H1 (cell line): Measurements from ENCODE around the gene WLS. TPM values are rescaled to one million over a fixed set of nuclear protein-coding genes. Genes with fewer than 3 reads are reported as not detected.

ENCODE experiments used
- CTCF ChIA-PET: fragments of 300-600 bp; sonication (Branson Sonifier 250); formaldehyde crosslinking; loops from one replicate; lab custom pipeline; 2021; ENCODE audit not compliant: partially characterized antibody; lab: Charles Lee
- POLR2A ChIA-PET: fragments of 300-600 bp; sonication (Branson Sonifier 250); formaldehyde crosslinking; loops from one replicate; lab custom pipeline; 2021; ENCODE audit warnings: inconsistent platforms; ENCODE audit not compliant: partially characterized antibody; lab: Charles Lee
- DNase-seq, 2 experiments: peaks; one replicate each; pipeline versions ENCODE4 v3.0.0 to v3.0.0-alpha.2; 2010 to 2022; ENCODE audit warnings: low spot score in 2 of 2, low read depth in 1 of 2, mixed read lengths in 1 of 2
- FAIRE-seq: peaks from 2 replicates; lab custom pipeline; 2011; peaks lifted over from hg19 to GRCh38; lab: Jason Lieb, UNC
- H2AFZ ChIP-seq: 2 replicates; pipeline ENCODE4 v1.8.1; 2012; ENCODE audit warnings: low read length, inconsistent platforms
- H2AK5ac ChIP-seq: 2 replicates; pipeline ENCODE4 v1.6.1; 2013; ENCODE audit warnings: low read depth, low read length
- H2BK120ac ChIP-seq: replicated peaks from 2 replicates; pipeline ENCODE3; 2013; ENCODE audit warnings: low read depth, low read length, inconsistent platforms
- H2BK12ac ChIP-seq: 2 replicates; pipeline ENCODE4 v1.6.1; 2013; ENCODE audit warnings: low read depth, low read length
- H2BK15ac ChIP-seq: 2 replicates; pipeline ENCODE4 v1.6.1; 2013; ENCODE audit warnings: low read length
- H2BK20ac ChIP-seq: 2 replicates; pipeline ENCODE4 v1.6.1; 2013; ENCODE audit warnings: low read length
- H2BK5ac ChIP-seq: 2 replicates; pipeline ENCODE4 v1.6.1; 2013; ENCODE audit warnings: low read depth, low read length
- H3K14ac ChIP-seq: 2 replicates; pipeline ENCODE4 v1.6.1; 2013; ENCODE audit warnings: inconsistent platforms; ENCODE audit not compliant: insufficient read length
- H3K18ac ChIP-seq: 2 replicates; pipeline ENCODE4 v1.6.1; 2013; ENCODE audit warnings: low read length; ENCODE audit errors: extremely low read depth
- H3K23ac ChIP-seq: 2 replicates; pipeline ENCODE4 v1.6.1; 2013; ENCODE audit warnings: inconsistent platforms; ENCODE audit not compliant: insufficient read length
- H3K23me2 ChIP-seq: 2 replicates; pipeline ENCODE4 v1.6.1; 2013; ENCODE audit warnings: low read depth, low read length
- H3K27ac ChIP-seq: 2 replicates; pipeline ENCODE4 v1.6.1; 2011; ENCODE audit warnings: low read depth, low read length, inconsistent platforms
- H3K27me3 ChIP-seq, 4 experiments: replicated peaks in 1 of 4; 1 replicate in 1 of 4; 2 replicates in 3 of 4; pipeline versions ENCODE4 v1.6.1 to v1.8.1; 2011 to 2013; ENCODE audit warnings: low read length in 3 of 4, mild to moderate bottlenecking in 3 of 4, inconsistent platforms in 2 of 4, mixed read lengths in 2 of 4, moderate library complexity in 1 of 4; ENCODE audit not compliant: control insufficient read depth in 3 of 4, insufficient read depth in 3 of 4; ENCODE audit errors: extremely low read depth in 1 of 4
- H3K36me3 ChIP-seq, 4 experiments: 2 replicates each; pipeline versions ENCODE4 v1.6.1 to v1.8.1; 2011 to 2013; ENCODE audit warnings: mild to moderate bottlenecking in 4 of 4, low read length in 3 of 4, moderate library complexity in 2 of 4, control low read depth in 1 of 4, inconsistent platforms in 1 of 4; ENCODE audit not compliant: insufficient read depth in 4 of 4, control insufficient read depth in 2 of 4
- H3K4ac ChIP-seq: replicated peaks from 2 replicates; pipeline ENCODE3; 2013; ENCODE audit warnings: low read length, low read depth, mixed read lengths, inconsistent platforms; ENCODE audit not compliant: insufficient read length
- H3K4me1 ChIP-seq, 4 experiments: replicated peaks in 1 of 4; 1 replicate in 1 of 4; 2 replicates in 3 of 4; pipeline versions ENCODE4 v1.6.1 to v1.8.1; 2011 to 2013; ENCODE audit warnings: low read length in 3 of 4, inconsistent platforms in 2 of 4, mixed read lengths in 1 of 4; ENCODE audit not compliant: insufficient read depth in 4 of 4, control insufficient read depth in 3 of 4
- H3K4me2 ChIP-seq, 2 experiments: 2 replicates each; pipeline versions ENCODE4 v1.6.1 to v1.8.1; 2011 to 2013; ENCODE audit warnings: low read depth in 2 of 2, low read length in 2 of 2, control low read depth in 1 of 2, inconsistent platforms in 1 of 2, mild to moderate bottlenecking in 1 of 2; ENCODE audit not compliant: insufficient read depth in 1 of 2
- H3K4me3 ChIP-seq, 4 experiments: fragments of 200-600, 300-600 bp in 1 of 4; sonication (generic), shearing (Covaris generic), sonication (Bioruptor Twin) in 1 of 4; 2 replicates each; pipeline versions ENCODE4 v1.5.1 to v1.8.1; 2011 to 2016; ENCODE audit warnings: low read length in 4 of 4, low read depth in 3 of 4, control low read depth in 2 of 4, inconsistent platforms in 2 of 4, mild to moderate bottlenecking in 2 of 4, mixed read lengths in 1 of 4, moderate library complexity in 1 of 4; ENCODE audit not compliant: insufficient read depth in 2 of 4; ENCODE audit errors: extremely low read depth in 1 of 4
- H3K56ac ChIP-seq: replicated peaks from 2 replicates; pipeline ENCODE3; 2013; ENCODE audit warnings: low read depth, mild to moderate bottlenecking, mixed read lengths, low read length, inconsistent platforms; ENCODE audit not compliant: insufficient read length
- H3K79me1 ChIP-seq: 2 replicates; pipeline ENCODE4 v1.6.1; 2013; ENCODE audit warnings: low read depth, low read length, control low read depth
- H3K79me2 ChIP-seq, 2 experiments: 2 replicates each; pipeline versions ENCODE4 v1.6.1 to v1.8.1; 2012 to 2013; ENCODE audit warnings: low read length in 2 of 2, mild to moderate bottlenecking in 2 of 2, inconsistent platforms in 1 of 2; ENCODE audit not compliant: insufficient read depth in 2 of 2, control insufficient read depth in 1 of 2
- H3K9ac ChIP-seq, 4 experiments: replicated peaks in 1 of 4; 1 replicate in 1 of 4; 2 replicates in 3 of 4; pipeline versions ENCODE4 v1.6.1 to v1.8.1; 2011 to 2013; ENCODE audit warnings: low read depth in 3 of 4, low read length in 3 of 4, control low read depth in 2 of 4, mild to moderate bottlenecking in 2 of 4, moderate library complexity in 2 of 4, inconsistent platforms in 1 of 4; ENCODE audit errors: extremely low read depth in 1 of 4
- H3K9me3 ChIP-seq, 2 experiments: 2 replicates each; pipeline versions ENCODE4 v1.6.1 to v1.8.1; 2012 to 2013; ENCODE audit warnings: mild to moderate bottlenecking in 2 of 2, moderate library complexity in 2 of 2, control low read depth in 1 of 2, inconsistent platforms in 1 of 2, low read depth in 1 of 2, low read length in 1 of 2, mixed read lengths in 1 of 2; ENCODE audit not compliant: insufficient read depth in 2 of 2
- H4K20me1 ChIP-seq, 2 experiments: replicated peaks in 1 of 2; 2 replicates each; pipeline versions ENCODE3 to v1.8.1; 2011 to 2013; ENCODE audit warnings: inconsistent platforms in 2 of 2, low read length in 2 of 2, mild to moderate bottlenecking in 1 of 2; ENCODE audit not compliant: insufficient read depth in 2 of 2, control insufficient read depth in 1 of 2
- H4K5ac ChIP-seq: 2 replicates; pipeline ENCODE4 v1.6.1; 2013; ENCODE audit warnings: low read length, low read depth, mixed read lengths, inconsistent platforms; ENCODE audit not compliant: insufficient read length
- H4K8ac ChIP-seq: 2 replicates; pipeline ENCODE4 v1.8.0; 2013; ENCODE audit warnings: mild to moderate bottlenecking, moderate library complexity, low read length, inconsistent platforms; ENCODE audit not compliant: insufficient read depth; ENCODE audit errors: extremely low read depth
- H4K91ac ChIP-seq: replicated peaks from 2 replicates; pipeline ENCODE3; 2013; ENCODE audit warnings: low read length, mixed read lengths, inconsistent platforms; ENCODE audit not compliant: insufficient read length
- ATF2 ChIP-seq: IDR thresholded peaks from 2 replicates; pipeline ENCODE4 v1.6.1; 2012; ENCODE audit warnings: low read length, inconsistent platforms
- BCL11A ChIP-seq, 2 experiments: IDR thresholded peaks; one replicate each; pipeline ENCODE4 v1.6.1; 2011; ENCODE audit warnings: low read depth in 2 of 2, low read length in 2 of 2, mild to moderate bottlenecking in 2 of 2
- GABPA ChIP-seq: IDR thresholded peaks from 2 replicates; pipeline ENCODE4 v1.6.1; 2011; ENCODE audit warnings: mild to moderate bottlenecking, low read length, moderate library complexity, borderline replicate concordance; ENCODE audit not compliant: insufficient read depth
- KDM1A ChIP-seq: fragments of 200-600, 300-600 bp; sonication (generic); IDR thresholded peaks from 2 replicates; pipeline ENCODE4 v1.7.1; 2016; ENCODE audit warnings: mild to moderate bottlenecking, low read length, borderline replicate concordance
- KDM4A ChIP-seq: IDR thresholded peaks from one replicate; pipeline ENCODE4 v1.7.1; 2012; ENCODE audit warnings: low read depth, mild to moderate bottlenecking, moderate library complexity, low read length, inconsistent platforms; ENCODE audit not compliant: severe bottlenecking
- NANOG ChIP-seq: IDR thresholded peaks from 2 replicates; pipeline ENCODE4 v1.6.1; 2011; ENCODE audit warnings: low read length, low read depth, mild to moderate bottlenecking, inconsistent platforms; ENCODE audit not compliant: insufficient read depth, poor library complexity, severe bottlenecking
- SIRT6 ChIP-seq: IDR thresholded peaks from one replicate; pipeline ENCODE4 v1.7.1; 2012; ENCODE audit warnings: low read length, inconsistent platforms
- TAF7 ChIP-seq: optimal IDR thresholded peaks from 2 replicates; pipeline ENCODE3; 2011; ENCODE audit warnings: low read depth, mild to moderate bottlenecking, inconsistent platforms, low read length, moderate library complexity, borderline replicate concordance
- TBP ChIP-seq: IDR thresholded peaks from 2 replicates; pipeline ENCODE4 v1.6.1; 2011; ENCODE audit warnings: low read depth, low read length, improper control_type of control experiment
- TEAD4 ChIP-seq: IDR thresholded peaks from 2 replicates; pipeline ENCODE4 v1.6.1; 2012; ENCODE audit warnings: low read depth, low read length, inconsistent platforms, mixed read lengths
- YY1 ChIP-seq: IDR thresholded peaks from 2 replicates; pipeline ENCODE4 v1.6.1; 2011; ENCODE audit warnings: low read depth, mild to moderate bottlenecking, low read length
- WGBS, 2 experiments: shearing (Covaris generic) in 1 of 2; methylation state at CpG; one replicate each; pipeline versions ENCODE4 v1.1.6 to v1.1.7; 2013 to 2015; ENCODE audit warnings: low lambda C conversion rate in 2 of 2, mixed read lengths in 2 of 2, inconsistent platforms in 1 of 2, low coverage in 1 of 2, missing lambda C conversion rate in 1 of 2; ENCODE audit not compliant: insufficient replicate concordance in 2 of 2, insufficient coverage in 1 of 2, insufficient read length in 1 of 2; ENCODE audit errors: extremely low coverage in 1 of 2, missing lambda C conversion rate in 1 of 2; 5-methylcytosine and 5-hydroxymethylcytosine counted together
- polyA plus RNA-seq, 7 experiments: library from polyadenylated mRNA; depleted of rRNA in 3 of 7; stranded (reverse) in 5 of 7; unstranded in 2 of 7; fragments of >200 nt in 5 of 7; fragments of 200-250 nt in 2 of 7; gene quantifications; 1 replicate in 5 of 7; 2 replicates in 1 of 7; 4 replicates in 1 of 7; pipeline versions ENCODE4 v1.2.1 to v1.2.3, GENCODE V29; 2011 to 2013; ENCODE audit warnings: missing spikeins in 2 of 7, mixed read lengths in 2 of 7
- total RNA-seq: library from RNA; stranded (reverse); fragmentation: NEBNext Ultra II Directional; extraction: Animal tissue kit (Norgen Biotek cat#: 25700); gene quantifications from 2 replicates; pipeline ENCODE4 v1.2.1, GENCODE V29; 2021

WLS gene
- total and polyA plus RNA-seq, 2 of the 8 experiments (the other 6 are each of a cell fraction or from before 2014, with no cell fraction given): 1.2 to 2.7 TPM

- Histone ChIP-seq H3K4me3 (0 out of 8 replicates have a peak overlapping the region, but pooled peaks of 1 of the 4 experiments have one; percentile 3), H3K18ac (no peak overlapping the region), H3K4me2 (peak overlapping the region in 1 of 2 experiments; percentile 2; a peak in 2 of 4 replicates), H2BK12ac (no peak overlapping the region), H3K14ac (no peak overlapping the region), H2BK15ac (no peak overlapping the region), H3K56ac (no peak overlapping the region), H3K27ac (no peak overlapping the region), H3K23me2 (peaks cover 3% of the 10 kb centered on the region; the same call in 1 of the 2 replicates), H3K9ac (no peak overlapping the region), H4K91ac (no peak overlapping the region), H2BK20ac (no peak overlapping the region), H3K23ac (no peak overlapping the region), H3K4me1 (peaks cover 0 to 6% (median 3%) of the 10 kb centered on the region in 4 experiments; a peak in 4 of 7 replicates), H3K9me3 (no peaks in the 10 kb centered on the region), H3K79me1 (no peaks in the 10 kb centered on the region), H2BK120ac (no peak overlapping the region), H3K4ac (no peak overlapping the region), H2AFZ (no peak overlapping the region), H2BK5ac (no peak overlapping the region), H4K8ac (no peak overlapping the region), H4K20me1 (peaks cover 1 to 2% of the 10 kb centered on the region in 2 experiments), H4K5ac (no peak overlapping the region), H3K36me3 (no peaks in the 10 kb centered on the region), H3K79me2 (no peaks in the 10 kb centered on the region), H3K27me3 (peaks cover 33 to 60% (median 44%) of the 10 kb centered on the region in 4 experiments), H2AK5ac (no peak overlapping the region)
- DNase-seq (peak; percentile 54 to 82), FAIRE-seq (peak; percentile 98)
- ChIA-PET CTCF (interaction anchor here (0.6 to 2.4 kb wide), 6 partner anchors 15 to 1079 kb away, joined by 3 to 9 read pairs (median 4); no protein-coding TSS in a partner anchor), POLR2A (interaction anchor here (0.6 to 1.7 kb wide), 2 partner anchors 18 to 44 kb away, joined by 3 to 6 read pairs; no protein-coding TSS in a partner anchor)
- 9% methylated on average over 2 of the region's 2 CpGs; no CpG with 5 or more reads in 1 of the 2 experiments for WGBS, 2 experiments
- peak; percentile 76; the same call in 1 of the 2 replicates for TF ChIP-seq YY1
- TF ChIP-seq TAF7: no peak
- TF ChIP-seq BCL11A (IDR thresholded peaks at IDR 0.05; ENCODE audit: low read depth in 2 of 2, low read length in 2 of 2): peak; percentile 45 to 88
- TF ChIP-seq ATF2: peak; percentile 58; the same call in 1 of the 2 replicates
- TF ChIP-seq TEAD4: peak; percentile 95
- no peak for TF ChIP-seq GABPA
- no peak for TF ChIP-seq TBP
- peak; percentile 94 for TF ChIP-seq NANOG
- no peak for TF ChIP-seq KDM4A
- TF ChIP-seq KDM1A: no peak
- TF ChIP-seq SIRT6: no peak
Measured at GRCh38 chr1:68276448-68276847, 44.1 kb upstream of the WLS start.
